ENCODE measurements around the gene ZNF648.
"Not testable (repeated sequence)": the region's sequence is repeated elsewhere in the genome, so short reads cannot be mapped to it uniquely, and the experiment has no call there.

ZNF648 gene

GRCh38 chr1:182010800-182011370, 50.6 kb downstream of the ZNF648 start:
- DNase-seq, result not testable (repeated sequence)

- DNase-seq, result not testable (repeated sequence)
Measured at GRCh38 chr1:182005398-182005797, 56.1 kb downstream of the ZNF648 start.

- DNase-seq, result no peak
Measured at GRCh38 chr1:182004601-182005000, 56.9 kb downstream of the ZNF648 start.

Data from NCI-H2171 treated with DMSO at 0.1 percent for 48 hours (cell line).